ENCODE data around the gene RCAN1. TPM values are rescaled to one million over a fixed set of nuclear protein-coding genes. Genes with fewer than 3 reads are reported as not detected.

The RCAN1 gene
- total RNA-seq, 1 experiment from 2014 or later = 28.4 TPM

Other genes with a start within 250 kb of the RCAN1 start
- 1.2 and 3.7 TPM in 2 replicates for gene SMIM11, start 239.6 kb downstream of the RCAN1 start, total RNA-seq (2014; rRNA removed)
- not detected in 2 replicates for gene SMIM34, start 191.2 kb downstream of the RCAN1 start, total RNA-seq (2014; rRNA removed)
- not detected in 2 replicates for gene KCNE1, start 102.9 kb downstream of the RCAN1 start, total RNA-seq (2014; rRNA removed)
- gene CLIC6, start 53.9 kb upstream of the RCAN1 start, total RNA-seq (2014; rRNA removed) = not detected in 2 replicates

All from LHCN-M2 (cell line).